ENCODE measurements around the gene CFAP20. TPM values are rescaled to one million over a fixed set of nuclear protein-coding genes. Genes with fewer than 3 reads are reported as not detected.
"Not testable (repeated sequence)": the region's sequence is repeated elsewhere in the genome, so short reads cannot be mapped to it uniquely, and the experiment has no call there.

The CFAP20 gene
- total RNA-seq, 1 experiment from 2014 or later, result 49.6 TPM

- Histone ChIP-seq H4K20me1 (ENCODE audit: insufficient read depth) (no peaks in the 10 kb centered on the region), H3K4me1 (replicated peaks; ENCODE audit: insufficient read depth) (peaks cover 9% of the 10 kb centered on the region; the same call in 1 of the 2 replicates), H3K9me3 (ENCODE audit: insufficient read depth, low read depth) (no peaks in the 10 kb centered on the region), H3K9me2 (ENCODE audit: insufficient read depth) (no peaks in the 10 kb centered on the region), H3K4me2 (no peak overlapping the region), H3K27ac (no peak overlapping the region), H2AFZ (no peak overlapping the region), H3K79me2 (ENCODE audit: low read depth) (no peaks in the 10 kb centered on the region), H3F3A (ENCODE audit: insufficient read depth, low read depth) (no peaks in the 10 kb centered on the region), H3K4me3 (no peak overlapping the region), H3K36me3 (ENCODE audit: low read depth) (no peaks in the 10 kb centered on the region), H3K27me3 (ENCODE audit: insufficient read depth, low read depth) (peaks cover 26% of the 10 kb centered on the region; the same call in 1 of the 2 replicates)
- no peak for DNase-seq
- POLR2A ChIA-PET (ENCODE audit: unreplicated experiment), result no interaction called here
- CTCF ChIA-PET, result no interaction called here
- no TSS peak for BruUV-seq (replicated peaks)
- intact Hi-C loops (cut with micrococcal nuclease; ENCODE audit: unreplicated experiment), result no loop called here
- TF ChIP-seq CTCF (conservative IDR thresholded peaks at IDR 0.05) (no peak), EZH2 (IDR thresholded peaks at IDR 0.05; ENCODE audit: low read depth) (no peak)
These were observed 35.2 kb downstream of the CFAP20 start for GRCh38 chr16:58094026-58094425.

GRCh38 chr16:58090396-58090795 is 38.8 kb downstream of the CFAP20 start:
- H4K20me1 ChIP-seq (ENCODE audit: insufficient read depth); H2AFZ ChIP-seq; H3K9me2 ChIP-seq (ENCODE audit: insufficient read depth); BruUV-seq (replicated peaks); DNase-seq; intact Hi-C loops (cut with micrococcal nuclease; ENCODE audit: unreplicated experiment); H3K4me2 ChIP-seq; CTCF ChIA-PET; H3K27ac ChIP-seq; H3K36me3 ChIP-seq (ENCODE audit: low read depth); H3K79me2 ChIP-seq (ENCODE audit: low read depth); POLR2A ChIA-PET (ENCODE audit: unreplicated experiment); H3K4me3 ChIP-seq; H3F3A ChIP-seq (ENCODE audit: insufficient read depth, low read depth); H3K4me1 ChIP-seq (replicated peaks; ENCODE audit: insufficient read depth); H3K9me3 ChIP-seq (ENCODE audit: insufficient read depth, low read depth): not testable (repeated sequence)
- H3K27me3 ChIP-seq (ENCODE audit: insufficient read depth, low read depth), result peaks cover 24% of the 10 kb centered on the region; the same call in 1 of the 2 replicates

GRCh38 chr16:58088091-58088490 is 41.1 kb downstream of the CFAP20 start:
- Histone ChIP-seq H2AFZ (no peak overlapping the region), H3K27ac (no peak overlapping the region), H3K27me3 (ENCODE audit: insufficient read depth, low read depth) (peaks cover 7% of the 10 kb centered on the region; the same call in 1 of the 2 replicates), H3K4me1 (replicated peaks; ENCODE audit: insufficient read depth) (no peaks in the 10 kb centered on the region), H3F3A (ENCODE audit: insufficient read depth, low read depth) (no peaks in the 10 kb centered on the region), H3K4me2 (no peak overlapping the region), H3K36me3 (ENCODE audit: low read depth) (no peaks in the 10 kb centered on the region), H4K20me1 (ENCODE audit: insufficient read depth) (no peaks in the 10 kb centered on the region), H3K79me2 (ENCODE audit: low read depth) (no peaks in the 10 kb centered on the region), H3K9me2 (ENCODE audit: insufficient read depth) (no peaks in the 10 kb centered on the region), H3K9me3 (ENCODE audit: insufficient read depth, low read depth) (no peaks in the 10 kb centered on the region), H3K4me3 (no peak overlapping the region)
- CTCF ChIA-PET, result no interaction called here
- no TSS peak for BruUV-seq (replicated peaks)
- no peak for DNase-seq
- POLR2A ChIA-PET (ENCODE audit: unreplicated experiment), result no interaction called here
- TF ChIP-seq EZH2 (IDR thresholded peaks at IDR 0.05; ENCODE audit: low read depth) (no peak), CTCF (conservative IDR thresholded peaks at IDR 0.05) (no peak)
- intact Hi-C loops (cut with micrococcal nuclease; ENCODE audit: unreplicated experiment), result no loop called here

GRCh38 chr16:58087209-58087913 is 41.8 kb downstream of the CFAP20 start:
- no peak for DNase-seq
- Histone ChIP-seq H3K4me2 (no peak overlapping the region), H3K27me3 (ENCODE audit: insufficient read depth, low read depth) (peaks cover 7% of the 10 kb centered on the region; the same call in 1 of the 2 replicates), H3F3A (ENCODE audit: insufficient read depth, low read depth) (no peaks in the 10 kb centered on the region), H3K36me3 (ENCODE audit: low read depth) (no peaks in the 10 kb centered on the region), H4K20me1 (ENCODE audit: insufficient read depth) (no peaks in the 10 kb centered on the region), H2AFZ (no peak overlapping the region), H3K9me2 (ENCODE audit: insufficient read depth) (no peaks in the 10 kb centered on the region), H3K4me1 (replicated peaks; ENCODE audit: insufficient read depth) (no peaks in the 10 kb centered on the region), H3K27ac (no peak overlapping the region), H3K9me3 (ENCODE audit: insufficient read depth, low read depth) (no peaks in the 10 kb centered on the region), H3K4me3 (no peak overlapping the region), H3K79me2 (ENCODE audit: low read depth) (no peaks in the 10 kb centered on the region)
- TF ChIP-seq EZH2 (IDR thresholded peaks at IDR 0.05; ENCODE audit: low read depth) (no peak), CTCF (conservative IDR thresholded peaks at IDR 0.05) (no peak)
- BruUV-seq (replicated peaks), result no TSS peak
- POLR2A ChIA-PET (ENCODE audit: unreplicated experiment), result no interaction called here
- intact Hi-C loops (cut with micrococcal nuclease; ENCODE audit: unreplicated experiment), result no loop called here
- CTCF ChIA-PET, result no interaction called here

All from PC-9 (cell line).